Activated T-helper 17 cell treated with anti-CD3 and anti-CD28 coated beads, Interleukin-2, amount 50 U/mL, for 72 hours (primary cell): Measurements from ENCODE around the gene B9D1. TPM values are rescaled to one million over a fixed set of nuclear protein-coding genes. Genes with fewer than 3 reads are reported as not detected.

ENCODE experiments used
- ATAC-seq: fragments of 150-1000 bp; cut with Tn5 transposase; replicated peaks from 2 replicates; pipeline ENCODE4 v1.10.0; 2021; ENCODE audit warnings: mild to moderate bottlenecking, moderate library complexity
- H3K27ac Mint-ChIP-seq: one replicate; pipeline ENCODE4 v1.8.0; 2022; ENCODE audit warnings: mixed read lengths
- H3K27me3 Mint-ChIP-seq: one replicate; pipeline ENCODE4 v1.8.0; 2022; ENCODE audit warnings: mixed read lengths
- H3K36me3 Mint-ChIP-seq: one replicate; pipeline ENCODE4 v1.8.0; 2022; ENCODE audit warnings: low read depth, mild to moderate bottlenecking, mixed read lengths
- H3K4me1 Mint-ChIP-seq: one replicate; pipeline ENCODE4 v1.8.0; 2022; ENCODE audit warnings: mixed read lengths
- H3K4me3 Mint-ChIP-seq: one replicate; pipeline ENCODE4 v1.8.0; 2022; ENCODE audit warnings: mild to moderate bottlenecking, mixed read lengths
- H3K9me3 Mint-ChIP-seq: one replicate; pipeline ENCODE4 v1.8.0; 2022; ENCODE audit warnings: mixed read lengths
- total RNA-seq, 2 donors: library from RNA; stranded (reverse); gene quantifications; one replicate each; pipeline ENCODE4 v1.2.3, GENCODE V29; 2022

The B9D1 gene
- total RNA-seq, 2 donors from 2014 or later, result 2.8 to 3.4 TPM

GRCh38 chr17:19372866-19373504 lies 10.5 kb upstream of the B9D1 start:
- Mint-ChIP-seq H3K4me3 (no peak overlapping the region), H3K4me1 (peaks cover 24% of the 10 kb centered on the region), H3K36me3 (peaks cover 7% of the 10 kb centered on the region), H3K9me3 (no peaks in the 10 kb centered on the region), H3K27me3 (no peaks in the 10 kb centered on the region), H3K27ac (no peak overlapping the region)
- no peak for ATAC-seq

- Mint-ChIP-seq H3K27me3 (no peaks in the 10 kb centered on the region), H3K9me3 (no peaks in the 10 kb centered on the region), H3K36me3 (peaks cover 1% of the 10 kb centered on the region), H3K27ac (peak overlapping the region; percentile 65), H3K4me3 (no peak overlapping the region), H3K4me1 (peaks cover 24% of the 10 kb centered on the region)
- no peak for ATAC-seq
Measured at GRCh38 chr17:19372439-19372838, 9.9 kb upstream of the B9D1 start.

- Mint-ChIP-seq H3K36me3 (no peaks in the 10 kb centered on the region), H3K4me1 (peaks cover 24% of the 10 kb centered on the region), H3K27me3 (no peaks in the 10 kb centered on the region), H3K9me3 (no peaks in the 10 kb centered on the region), H3K27ac (no peak overlapping the region), H3K4me3 (peak overlapping the region; percentile 77)
- ATAC-seq, result no peak
Measured at GRCh38 chr17:19372011-19372370, 9.5 kb upstream of the B9D1 start.

GRCh38 chr17:19371259-19372010 lies 8.9 kb upstream of the B9D1 start:
- no peak for ATAC-seq
- peak overlapping the region; percentile 77 for H3K4me3 Mint-ChIP-seq
- peaks cover 24% of the 10 kb centered on the region for H3K4me1 Mint-ChIP-seq

GRCh38 chr17:19370493-19370960 lies 8.0 kb upstream of the B9D1 start:
- Mint-ChIP-seq H3K9me3 (no peaks in the 10 kb centered on the region), H3K36me3 (no peaks in the 10 kb centered on the region), H3K27ac (peak overlapping the region; percentile 84), H3K27me3 (no peaks in the 10 kb centered on the region), H3K4me1 (peaks cover 24% of the 10 kb centered on the region), H3K4me3 (peak overlapping the region; percentile 77)
- peak; percentile 81 for ATAC-seq

More at GRCh38 chr17:19371259-19372010, 8.9 kb upstream of the B9D1 start:
- H3K27ac Mint-ChIP-seq, result no peak overlapping the region
- no peaks in the 10 kb centered on the region for H3K36me3 Mint-ChIP-seq
- H3K27me3 Mint-ChIP-seq, result no peaks in the 10 kb centered on the region
- no peaks in the 10 kb centered on the region for H3K9me3 Mint-ChIP-seq

- Mint-ChIP-seq H3K36me3 (no peaks in the 10 kb centered on the region), H3K4me1 (peaks cover 24% of the 10 kb centered on the region), H3K9me3 (no peaks in the 10 kb centered on the region), H3K27ac (peak overlapping the region; percentile 84), H3K4me3 (peak overlapping the region; percentile 77), H3K27me3 (no peaks in the 10 kb centered on the region)
- ATAC-seq, result peak; percentile 86
Measured at GRCh38 chr17:19369846-19370492, 7.4 kb upstream of the B9D1 start.

- no peaks in the 10 kb centered on the region for H3K9me3 Mint-ChIP-seq
- no peak for ATAC-seq
- no peak overlapping the region for H3K4me3 Mint-ChIP-seq
- H3K4me1 Mint-ChIP-seq, result peaks cover 24% of the 10 kb centered on the region
- no peaks in the 10 kb centered on the region for H3K27me3 Mint-ChIP-seq
- no peak overlapping the region for H3K27ac Mint-ChIP-seq
- H3K36me3 Mint-ChIP-seq, result no peaks in the 10 kb centered on the region
Measured at GRCh38 chr17:19369107-19369778, 6.7 kb upstream of the B9D1 start.

GRCh38 chr17:19368229-19368628 lies 5.7 kb upstream of the B9D1 start:
- Mint-ChIP-seq H3K27me3 (no peaks in the 10 kb centered on the region), H3K4me3 (no peak overlapping the region), H3K27ac (no peak overlapping the region), H3K4me1 (peaks cover 24% of the 10 kb centered on the region), H3K36me3 (no peaks in the 10 kb centered on the region), H3K9me3 (no peaks in the 10 kb centered on the region)
- no peak for ATAC-seq

- Mint-ChIP-seq H3K4me1 (peaks cover 20% of the 10 kb centered on the region), H3K9me3 (no peaks in the 10 kb centered on the region), H3K4me3 (no peak overlapping the region), H3K27me3 (no peaks in the 10 kb centered on the region), H3K27ac (no peak overlapping the region), H3K36me3 (no peaks in the 10 kb centered on the region)
- no peak for ATAC-seq
Measured at GRCh38 chr17:19366637-19366972, 4.1 kb upstream of the B9D1 start.

GRCh38 chr17:19365833-19366636 lies 3.5 kb upstream of the B9D1 start:
- Mint-ChIP-seq H3K27ac (no peak overlapping the region), H3K9me3 (no peaks in the 10 kb centered on the region), H3K4me3 (no peak overlapping the region), H3K36me3 (no peaks in the 10 kb centered on the region), H3K27me3 (peaks cover 3% of the 10 kb centered on the region), H3K4me1 (peaks cover 18% of the 10 kb centered on the region)
- no peak for ATAC-seq

GRCh38 chr17:19365499-19365817 lies 2.9 kb upstream of the B9D1 start:
- H3K4me3 Mint-ChIP-seq, result no peak overlapping the region
- peaks cover 6% of the 10 kb centered on the region for H3K27me3 Mint-ChIP-seq
- H3K36me3 Mint-ChIP-seq, result no peaks in the 10 kb centered on the region
- H3K27ac Mint-ChIP-seq, result no peak overlapping the region
- no peak for ATAC-seq
- H3K9me3 Mint-ChIP-seq, result no peaks in the 10 kb centered on the region
- peaks cover 14% of the 10 kb centered on the region for H3K4me1 Mint-ChIP-seq

- ATAC-seq, result no peak
- Mint-ChIP-seq H3K27ac (no peak overlapping the region), H3K36me3 (no peaks in the 10 kb centered on the region), H3K9me3 (no peaks in the 10 kb centered on the region), H3K27me3 (peaks cover 7% of the 10 kb centered on the region), H3K4me3 (no peak overlapping the region), H3K4me1 (peaks cover 9% of the 10 kb centered on the region)
Measured at GRCh38 chr17:19364699-19365498, 2.4 kb upstream of the B9D1 start.

GRCh38 chr17:19363460-19364035 lies 1.0 kb upstream of the B9D1 start:
- no peaks in the 10 kb centered on the region for H3K9me3 Mint-ChIP-seq
- H3K27me3 Mint-ChIP-seq, result peaks cover 18% of the 10 kb centered on the region
- H3K4me1 Mint-ChIP-seq, result peaks cover 5% of the 10 kb centered on the region
- H3K27ac Mint-ChIP-seq, result no peak overlapping the region
- no peaks in the 10 kb centered on the region for H3K36me3 Mint-ChIP-seq
- ATAC-seq, result no peak
- H3K4me3 Mint-ChIP-seq, result peak overlapping the region; percentile 82
